Measurements from ENCODE around the gene SRF.

GRCh38 chr6:43219119-43219518, 48.0 kb downstream of the SRF start:
- TF ChIP-seq USF2 (IDR thresholded peaks at IDR 0.05; ENCODE audit: low read depth, low read length) = no peak
- TF ChIP-seq CTCF (conservative IDR thresholded peaks at IDR 0.05; ENCODE audit: low read depth, low read length) = no peak

Data from IMR-90 (cell line).